Activated CD8-positive, alpha-beta memory T cell treated with anti-CD3 and anti-CD28 coated beads for 1 hour (primary cell): ENCODE results near the gene PRIMA1.

Experiments
- DNase-seq, 2 donors: peaks; one replicate each; pipeline ENCODE4 v3.0.0-alpha.2; 2020; ENCODE audit warnings: low read depth in 1 of 2; ENCODE audit errors: extremely low read depth in 1 of 2

PRIMA1 gene

GRCh38 chr14:93759719-93760307 lies 28.5 kb downstream of the PRIMA1 start:
- DNase-seq = no peak

- no peak for DNase-seq
Observed at GRCh38 chr14:93757206-93757605, 31.1 kb downstream of the PRIMA1 start.

GRCh38 chr14:93753647-93754046 lies 34.6 kb downstream of the PRIMA1 start:
- no peak for DNase-seq

- DNase-seq = no peak
Observed at GRCh38 chr14:93752980-93753561, 35.2 kb downstream of the PRIMA1 start.

GRCh38 chr14:93751946-93752655 lies 36.2 kb downstream of the PRIMA1 start:
- DNase-seq = no peak

GRCh38 chr14:93749076-93749420 lies 39.2 kb downstream of the PRIMA1 start:
- no peak for DNase-seq

GRCh38 chr14:93748208-93749075 lies 39.8 kb downstream of the PRIMA1 start:
- no peak for DNase-seq

GRCh38 chr14:93747560-93747959 lies 40.7 kb downstream of the PRIMA1 start:
- DNase-seq = no peak

GRCh38 chr14:93747102-93747501 lies 41.2 kb downstream of the PRIMA1 start:
- DNase-seq = no peak

- DNase-seq = no peak
Observed at GRCh38 chr14:93745603-93746273, 42.5 kb downstream of the PRIMA1 start.

GRCh38 chr14:93744876-93745275 lies 43.4 kb downstream of the PRIMA1 start:
- DNase-seq = no peak

- DNase-seq = no peak
Observed at GRCh38 chr14:93744176-93744575, 44.1 kb downstream of the PRIMA1 start.

GRCh38 chr14:93743270-93744060 lies 44.8 kb downstream of the PRIMA1 start:
- no peak for DNase-seq

- no peak for DNase-seq
Observed at GRCh38 chr14:93742761-93743160, 45.5 kb downstream of the PRIMA1 start.

- no peak for DNase-seq
Observed at GRCh38 chr14:93741556-93742230, 46.6 kb downstream of the PRIMA1 start.

- DNase-seq = no peak
Observed at GRCh38 chr14:93737634-93738033, 50.7 kb downstream of the PRIMA1 start.

- no peak for DNase-seq
Observed at GRCh38 chr14:93736378-93737014, 51.8 kb downstream of the PRIMA1 start.

GRCh38 chr14:93735206-93735605 lies 53.1 kb downstream of the PRIMA1 start:
- no peak for DNase-seq
